HG03060 (cell line): ENCODE data around the gene PHF20.
"Not testable (repeated sequence)": the region's sequence is repeated elsewhere in the genome, so short reads cannot be mapped to it uniquely, and the experiment has no call there.

Experiments used
- ATAC-seq: cut with Tn5 transposase; IDR thresholded peaks from one replicate; pipeline ENCODE4 v1.9.1; 2021; ENCODE audit warnings: low read depth, moderate number of reproducible peaks; ENCODE audit not compliant: unreplicated experiment

PHF20 gene

GRCh38 chr20:35738410-35739179 lies 33.2 kb upstream of the PHF20 start:
- ATAC-seq, result no peak

- ATAC-seq, result no peak
Observed at GRCh38 chr20:35739294-35740163, 32.3 kb upstream of the PHF20 start.

DNA sequence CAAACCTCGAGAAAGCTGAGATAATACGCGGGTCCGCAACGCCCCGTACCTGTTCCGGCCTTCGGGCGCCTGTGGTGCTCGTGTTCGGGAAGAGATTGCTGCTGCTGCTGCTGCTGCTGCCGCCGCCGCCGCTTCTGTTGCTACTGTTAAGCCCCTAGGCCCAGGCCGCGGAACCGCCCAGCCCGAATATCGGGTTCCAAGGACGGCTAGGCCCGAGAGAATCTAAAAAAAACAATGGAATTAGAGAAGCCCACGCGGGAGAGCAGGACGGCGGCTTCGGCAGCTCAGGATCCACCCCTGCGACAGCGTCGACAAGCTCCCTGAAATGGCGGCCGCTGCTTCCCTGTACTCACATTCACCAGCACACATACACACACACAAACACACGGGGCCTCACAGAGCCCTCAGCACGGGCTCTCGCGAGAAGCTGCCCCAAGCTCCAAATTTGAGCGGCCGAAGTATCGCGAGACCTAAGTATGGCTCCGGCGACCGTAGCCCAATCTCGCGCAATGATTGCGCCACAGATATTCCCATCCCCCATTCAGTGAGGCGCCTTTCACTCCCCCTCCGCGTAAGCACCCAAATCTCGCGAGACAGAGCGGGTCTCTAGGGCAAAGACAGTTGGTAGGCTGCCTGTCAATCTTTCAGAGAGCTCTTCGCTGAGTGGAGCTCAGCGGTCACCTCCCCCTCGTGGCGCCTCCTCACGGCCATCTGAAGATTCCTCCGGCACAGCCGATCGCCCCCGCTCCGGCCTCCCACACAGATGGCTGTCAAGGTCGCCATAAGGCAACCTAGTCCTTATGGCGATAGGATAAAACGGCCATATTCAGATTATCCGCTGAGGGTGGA lies 29.7 kb upstream of the PHF20 start, which contains the start of gene RBM39:
TSS of gene RBM39 (minus strand) at position 369 of the 849 bp plus-strand sequence. CDS start 1,386 bp downstream, outside the sequence.
- peak; percentile 72 for ATAC-seq

- no peak for ATAC-seq
Observed at GRCh38 chr20:35742741-35743523, 28.9 kb upstream of the PHF20 start.

DNA sequence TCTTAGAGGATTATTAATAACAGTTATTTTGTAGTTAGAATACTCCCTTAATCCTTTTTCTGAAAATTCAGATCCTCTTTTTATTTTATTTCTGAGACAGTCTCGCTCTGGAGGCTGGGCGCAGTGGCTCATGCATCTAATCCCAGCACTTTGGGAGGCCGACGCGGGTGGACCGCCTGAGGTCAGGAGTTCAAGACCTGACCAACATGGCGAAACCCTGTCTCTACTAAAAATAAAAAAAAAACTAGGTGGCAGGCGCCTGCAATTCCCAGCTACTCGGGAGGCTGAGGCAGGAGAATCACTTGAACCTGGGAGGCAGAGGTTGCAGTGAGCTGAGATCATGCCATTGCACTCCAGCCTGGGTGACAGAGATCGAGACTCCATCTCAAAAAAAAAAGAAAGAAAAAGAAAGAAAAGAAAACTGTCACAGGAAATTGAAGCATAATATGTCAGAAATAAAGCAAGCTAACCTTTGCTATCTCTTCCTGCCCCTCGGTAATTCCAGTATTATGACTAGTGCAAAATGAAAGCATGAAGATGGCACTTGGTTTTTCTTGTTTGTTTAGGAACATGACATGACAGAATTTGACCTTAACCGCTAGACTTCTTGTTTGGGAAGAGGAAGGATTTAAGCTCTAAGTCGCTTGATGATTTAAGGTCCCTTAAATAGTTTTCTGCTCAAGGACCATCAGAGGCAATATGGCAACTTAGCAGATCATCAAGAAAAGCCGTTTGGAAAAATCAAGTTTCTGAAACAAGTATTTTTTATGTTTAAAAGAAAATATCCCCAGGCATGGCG lies 27.9 kb upstream of the PHF20 start:
- no peak for ATAC-seq

- ATAC-seq, result not testable (repeated sequence)
Observed at GRCh38 chr20:35744492-35744841, 27.3 kb upstream of the PHF20 start.

DNA sequence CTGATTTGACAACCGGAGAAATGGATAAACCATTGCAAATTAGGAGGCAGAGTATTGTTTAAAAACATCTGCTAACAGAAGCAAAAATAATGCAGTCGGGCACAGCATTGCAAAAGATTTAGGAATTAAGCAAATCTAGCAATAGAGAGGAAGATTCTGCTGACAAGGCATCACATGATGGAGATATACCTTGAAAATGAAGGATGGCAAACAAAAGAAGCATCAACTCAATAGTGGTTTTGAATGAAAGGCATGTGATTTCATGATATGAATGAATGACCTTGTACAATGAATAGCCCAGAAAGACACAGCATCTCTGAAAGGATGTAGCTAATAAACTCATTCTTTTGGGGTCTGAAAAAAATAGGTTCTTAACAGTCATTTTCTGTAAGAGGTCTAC lies 21.2 kb upstream of the PHF20 start:
- ATAC-seq, result no peak

DNA sequence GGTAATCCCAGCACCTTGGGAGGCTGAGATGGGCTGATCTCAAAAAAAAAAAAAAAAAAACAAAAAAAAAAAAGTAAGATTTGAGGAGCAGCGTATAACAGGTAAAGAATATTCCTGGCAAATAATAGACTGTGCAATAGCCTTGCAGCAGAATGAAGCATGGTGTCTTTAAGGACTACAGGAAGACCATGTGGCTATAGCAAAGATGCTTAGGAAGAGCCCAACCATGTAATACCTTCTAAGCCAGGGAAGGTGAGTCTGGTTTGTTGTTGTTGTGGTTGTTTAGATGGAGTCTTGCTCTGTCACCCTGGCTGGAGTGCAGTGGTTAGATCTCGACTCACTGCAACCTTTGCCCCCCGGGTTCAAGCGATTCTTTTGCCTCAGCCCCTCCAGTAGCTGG lies 15.4 kb upstream of the PHF20 start:
- no peak for ATAC-seq

DNA sequence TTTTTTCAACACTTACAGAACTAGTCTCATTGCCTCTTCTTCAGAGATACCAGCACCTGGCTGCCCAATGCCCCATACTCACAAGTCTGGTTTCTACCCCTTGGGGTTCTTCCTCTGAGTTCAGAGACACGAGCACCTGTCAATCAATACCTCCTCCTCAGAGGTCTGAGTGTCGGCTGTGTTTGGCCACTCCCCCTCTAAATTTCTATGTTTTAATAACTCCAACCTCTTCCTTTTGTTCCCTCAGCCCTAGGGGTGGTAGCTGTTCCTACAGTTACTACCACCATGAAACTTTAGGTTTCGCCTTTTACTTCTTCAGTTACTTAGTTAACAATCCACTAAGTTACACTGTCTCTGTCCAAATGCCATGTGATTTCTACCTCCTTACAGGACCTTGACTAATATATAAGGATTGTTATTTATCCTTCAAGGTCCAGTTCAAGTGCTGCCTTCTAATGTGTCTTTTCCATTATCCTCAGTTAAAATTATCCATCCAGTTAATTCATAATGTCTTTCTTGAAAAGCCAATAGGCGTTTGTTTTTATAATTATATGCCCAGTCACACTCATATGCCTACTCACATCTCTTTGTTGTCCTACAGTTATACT lies 14.6 kb upstream of the PHF20 start:
- ATAC-seq, result no peak

DNA sequence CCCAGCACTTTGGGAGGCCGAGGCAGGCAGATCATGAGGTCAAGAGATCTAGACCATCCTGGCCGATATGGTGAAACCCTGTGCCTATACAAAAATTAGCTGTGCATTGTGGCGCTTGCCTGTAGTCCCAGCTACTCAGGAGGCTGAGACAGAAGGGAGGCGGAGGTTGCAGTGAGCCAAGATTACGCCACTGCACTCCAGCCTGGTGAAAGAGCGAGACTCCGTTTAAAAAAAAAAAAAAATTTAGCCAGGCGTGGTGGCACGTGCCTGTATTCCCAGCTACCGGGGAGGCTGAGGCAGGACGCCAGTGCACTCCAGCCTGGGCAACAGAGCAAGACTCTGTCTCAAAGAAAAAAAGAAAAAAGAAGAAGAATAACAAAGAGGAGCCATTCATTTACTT lies 10.3 kb upstream of the PHF20 start:
- not testable (repeated sequence) for ATAC-seq

DNA sequence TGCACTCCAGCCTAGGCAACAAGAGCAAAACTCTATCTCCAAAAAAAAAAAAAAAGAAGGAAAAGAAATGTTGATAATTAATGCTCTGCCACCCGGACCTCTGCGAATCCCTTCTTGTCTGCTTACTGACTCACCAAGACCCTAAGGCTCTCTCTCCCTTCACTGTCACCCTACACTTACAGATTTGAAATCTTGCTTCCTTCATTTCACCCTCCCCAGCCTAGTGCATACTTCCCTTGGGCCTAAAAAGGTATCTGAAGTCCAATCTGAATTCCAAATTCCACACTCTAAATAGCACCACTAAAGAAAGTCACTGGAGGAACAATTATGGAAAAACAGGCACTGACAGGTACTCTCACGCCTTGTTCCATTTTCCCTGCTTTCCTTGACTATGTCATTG lies 9.4 kb upstream of the PHF20 start:
- no peak for ATAC-seq

DNA sequence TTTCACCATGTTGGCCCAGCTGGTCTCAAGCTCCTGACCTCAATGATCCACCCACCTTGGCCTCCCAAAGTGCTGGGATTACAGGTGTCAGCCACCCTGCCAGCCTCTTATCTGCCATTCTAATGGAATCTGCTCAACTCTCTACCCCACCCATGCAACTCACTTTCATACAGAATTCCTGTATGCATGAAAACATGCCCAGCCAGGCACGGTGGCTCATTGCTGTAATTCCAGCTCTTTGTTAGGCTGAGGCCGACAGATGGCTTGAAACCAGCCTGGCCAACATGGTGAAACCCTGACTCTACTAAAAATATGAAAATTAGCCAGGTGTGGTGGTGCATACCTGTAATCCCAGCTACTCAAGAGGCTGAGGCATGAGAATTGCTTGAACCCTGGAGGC lies 6.9 kb upstream of the PHF20 start:
- not testable (repeated sequence) for ATAC-seq

- no peak for ATAC-seq
Observed at GRCh38 chr20:35766843-35767242, 5.0 kb upstream of the PHF20 start.

DNA sequence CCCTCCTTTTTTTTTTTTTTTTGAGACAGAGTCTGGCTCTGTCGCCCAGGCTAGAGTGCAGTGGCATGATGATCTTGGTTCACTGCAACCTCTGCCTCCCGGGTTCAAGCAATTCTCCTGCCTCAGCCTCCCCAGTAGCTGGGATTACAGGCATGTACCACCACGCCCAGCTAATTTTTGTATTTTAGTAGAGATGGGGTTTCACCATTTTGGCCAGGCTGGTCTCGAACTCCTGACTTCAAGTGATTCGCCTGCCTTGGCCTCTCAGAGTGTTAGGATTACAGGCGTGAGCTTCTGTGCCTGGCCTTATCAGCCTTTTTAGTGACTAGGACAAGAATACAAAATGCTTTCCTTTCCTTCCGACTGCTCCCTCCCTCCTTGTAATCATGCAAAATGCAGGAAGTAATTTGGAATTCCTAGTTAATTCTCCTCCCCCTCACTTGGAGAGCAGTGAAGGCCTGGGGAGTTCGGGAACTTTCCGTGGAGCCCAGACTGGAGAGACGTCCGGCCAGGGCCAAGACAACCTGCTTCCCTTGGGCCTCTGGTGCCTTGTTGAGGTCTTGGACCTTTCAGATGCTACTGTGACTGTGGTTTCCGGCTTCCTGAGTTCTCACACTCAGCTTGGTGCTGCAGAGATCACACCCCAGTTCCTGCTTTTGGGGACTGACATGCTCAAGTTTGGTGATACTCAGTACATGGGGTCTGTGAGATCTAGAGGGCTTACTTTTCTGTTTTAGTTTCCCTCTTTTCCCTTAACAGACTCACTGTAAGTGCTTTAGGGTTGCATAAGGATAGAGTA lies 3.9 kb upstream of the PHF20 start:
- ATAC-seq, result peak; percentile 50

GRCh38 chr20:35768731-35769664 lies 2.8 kb upstream of the PHF20 start:
- no peak for ATAC-seq

GRCh38 chr20:35771367-35771688 lies 487 bp upstream of the PHF20 start:
- no peak for ATAC-seq

GRCh38 chr20:35772563-35773058 lies 796 bp downstream of the PHF20 start:
- no peak for ATAC-seq
